ENCODE data around the gene UGP2. TPM values are rescaled to one million over a fixed set of nuclear protein-coding genes. Genes with fewer than 3 reads are reported as not detected.

The UGP2 gene
- total RNA-seq, 2 donors from 2014 or later: 57.3 to 68.6 TPM

GRCh38 chr2:63866009-63866709, 24.5 kb downstream of the UGP2 start:
- no peak overlapping the region for H3K27ac ChIP-seq
- H3K36me3 ChIP-seq: no peaks in the 10 kb centered on the region
- no peak for TF ChIP-seq POLR2A (IDR thresholded peaks at IDR 0.05)
- TF ChIP-seq POLR2AphosphoS5 (IDR thresholded peaks at IDR 0.05): no peak
- TF ChIP-seq CTCF (IDR thresholded peaks at IDR 0.05): no peak
- H3K4me3 ChIP-seq: no peak overlapping the region
- intact Hi-C loops (cut with DNase I): no loop called here
- peaks cover 2% of the 10 kb centered on the region for H3K4me1 ChIP-seq (replicated peaks)
- H3K27me3 ChIP-seq (replicated peaks; ENCODE audit: insufficient read depth): no peaks in the 10 kb centered on the region
- DNase-seq (ENCODE audit: low spot score): no peak
- WGBS: 63% methylated on average over 2 of the region's 2 CpGs
- H3K9me3 ChIP-seq: no peaks in the 10 kb centered on the region

DNA sequence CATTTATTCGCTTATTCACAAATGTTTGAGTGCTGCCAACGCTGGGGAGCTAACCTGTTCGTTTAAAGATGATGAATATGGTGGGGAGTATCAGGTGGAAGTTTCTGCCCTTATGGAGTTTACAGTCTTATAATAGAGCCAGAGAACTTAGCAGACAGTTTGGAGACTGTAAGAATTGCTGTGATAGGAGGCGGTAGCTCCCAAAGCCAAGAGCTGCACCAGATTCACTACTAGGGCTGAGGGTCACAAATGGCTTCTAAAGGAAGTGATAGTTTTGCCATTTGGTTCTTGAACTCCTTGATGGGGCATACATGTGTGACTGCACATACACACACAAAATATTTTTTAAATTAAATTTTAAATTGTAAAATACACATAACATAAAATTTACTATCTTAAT, 29.0 kb downstream of the UGP2 start:
- no peaks in the 10 kb centered on the region for H3K4me1 ChIP-seq (replicated peaks)
- H3K36me3 ChIP-seq: no peaks in the 10 kb centered on the region
- no peak for DNase-seq (ENCODE audit: low spot score)
- no peak for TF ChIP-seq CTCF (IDR thresholded peaks at IDR 0.05)
- no peak for TF ChIP-seq POLR2AphosphoS5 (IDR thresholded peaks at IDR 0.05)
- no peak for TF ChIP-seq POLR2A (IDR thresholded peaks at IDR 0.05)
- no peak overlapping the region for H3K27ac ChIP-seq
- H3K4me3 ChIP-seq: no peak overlapping the region
- intact Hi-C loops (cut with DNase I): no loop called here
- no peaks in the 10 kb centered on the region for H3K9me3 ChIP-seq
- WGBS: 93% methylated on average over 4 of the region's 4 CpGs
- no peaks in the 10 kb centered on the region for H3K27me3 ChIP-seq (replicated peaks; ENCODE audit: insufficient read depth)

GRCh38 chr2:63871864-63872263, 30.2 kb downstream of the UGP2 start:
- WGBS: 41% methylated on average over 4 of the region's 4 CpGs
- Histone ChIP-seq H3K27ac (no peak overlapping the region), H3K27me3 (replicated peaks; ENCODE audit: insufficient read depth) (no peaks in the 10 kb centered on the region), H3K4me3 (no peak overlapping the region), H3K36me3 (no peaks in the 10 kb centered on the region), H3K9me3 (no peaks in the 10 kb centered on the region), H3K4me1 (replicated peaks) (no peaks in the 10 kb centered on the region)
- DNase-seq (ENCODE audit: low spot score): no peak
- no peak for TF ChIP-seq POLR2AphosphoS5 (IDR thresholded peaks at IDR 0.05)
- no peak for TF ChIP-seq CTCF (IDR thresholded peaks at IDR 0.05)
- intact Hi-C loops (cut with DNase I): no loop called here

- Histone ChIP-seq H3K36me3 (no peaks in the 10 kb centered on the region), H3K4me3 (no peak overlapping the region), H3K27ac (no peak overlapping the region), H3K27me3 (replicated peaks; ENCODE audit: insufficient read depth) (no peaks in the 10 kb centered on the region), H3K4me1 (replicated peaks) (no peaks in the 10 kb centered on the region), H3K9me3 (no peaks in the 10 kb centered on the region)
- WGBS: 56% methylated on average over 6 of the region's 6 CpGs
- no peak for DNase-seq (ENCODE audit: low spot score)
- TF ChIP-seq POLR2A (IDR thresholded peaks at IDR 0.05) (no peak), CTCF (IDR thresholded peaks at IDR 0.05) (no peak), POLR2AphosphoS5 (IDR thresholded peaks at IDR 0.05) (no peak)
- intact Hi-C loops (cut with DNase I): no loop called here
These were observed 31.1 kb downstream of the UGP2 start for GRCh38 chr2:63872571-63873328.
